GM12891 (cell line): ENCODE data around the gene TACC3.

Experiments used
- POLR2A ChIP-seq: IDR thresholded peaks from 2 replicates; pipeline ENCODE4 v1.6.1; 2011; ENCODE audit warnings: low read depth, low read length, control low read depth
- SPI1 ChIP-seq: IDR thresholded peaks from 2 replicates; pipeline ENCODE4 v1.6.1; 2011; ENCODE audit warnings: low read depth, low read length, control low read depth
- TAF1 ChIP-seq: IDR thresholded peaks from 2 replicates; pipeline ENCODE4 v1.6.1; 2011; ENCODE audit warnings: low read depth, low read length, control low read depth

- TF ChIP-seq POLR2A (no peak), TAF1 (no peak), SPI1 (no peak)
Observed at GRCh38 chr4:1738410-1738809, 17.1 kb downstream of the TACC3 start.
